Stimulated activated CD8-positive, alpha-beta memory T cell treated with anti-CD3 and anti-CD28 coated beads, Interleukin-7, amount 100 ng/mL, for 1 hour (primary cell): ENCODE data around the gene CRIP2.

ENCODE experiments used
- DNase-seq, 2 donors: peaks; one replicate each; pipeline ENCODE4 v3.0.0-alpha.2; 2020; ENCODE audit warnings: low read depth in 2 of 2

CRIP2 gene

DNA sequence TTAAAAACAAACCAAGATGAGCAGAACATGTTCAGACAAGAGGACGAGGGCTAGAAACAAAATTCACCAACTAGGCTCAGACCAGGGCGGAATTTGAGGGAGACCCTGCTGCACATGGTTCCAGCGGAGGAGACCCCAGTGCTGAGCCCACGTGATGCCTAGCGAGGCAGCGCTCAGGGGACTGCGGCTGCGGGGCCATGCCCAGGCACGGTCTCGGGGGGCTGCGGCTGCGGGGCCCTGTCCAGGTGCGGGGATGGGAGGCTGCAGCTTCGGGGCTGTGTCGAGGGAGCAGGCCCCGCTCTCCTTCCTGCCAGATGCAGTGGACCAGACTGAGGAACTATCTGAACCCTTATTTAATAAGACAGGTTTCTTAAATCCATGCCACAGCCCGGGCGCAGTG lies 12.7 kb upstream of the CRIP2 start:
- no peak for DNase-seq

DNA sequence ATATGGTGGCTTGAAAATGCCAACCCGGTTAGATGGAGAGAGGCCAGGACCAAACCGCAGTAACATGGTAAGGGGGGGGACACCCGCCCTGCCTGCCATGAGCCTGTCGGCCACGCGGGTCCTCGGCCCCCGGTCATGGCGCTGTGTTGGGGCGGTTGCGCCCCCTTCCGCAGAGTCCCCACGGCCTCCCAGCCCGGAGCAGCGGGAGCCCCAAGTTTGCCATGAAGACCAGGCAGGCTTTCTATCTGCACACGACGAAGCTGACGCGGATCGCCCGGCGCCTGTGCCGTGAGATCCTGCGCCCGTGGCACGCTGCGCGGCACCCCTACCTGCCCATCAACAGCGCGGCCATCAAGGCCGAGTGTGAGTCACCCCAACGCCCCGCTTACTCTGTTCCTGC lies 10.1 kb upstream of the CRIP2 start:
- DNase-seq, result no peak

DNA sequence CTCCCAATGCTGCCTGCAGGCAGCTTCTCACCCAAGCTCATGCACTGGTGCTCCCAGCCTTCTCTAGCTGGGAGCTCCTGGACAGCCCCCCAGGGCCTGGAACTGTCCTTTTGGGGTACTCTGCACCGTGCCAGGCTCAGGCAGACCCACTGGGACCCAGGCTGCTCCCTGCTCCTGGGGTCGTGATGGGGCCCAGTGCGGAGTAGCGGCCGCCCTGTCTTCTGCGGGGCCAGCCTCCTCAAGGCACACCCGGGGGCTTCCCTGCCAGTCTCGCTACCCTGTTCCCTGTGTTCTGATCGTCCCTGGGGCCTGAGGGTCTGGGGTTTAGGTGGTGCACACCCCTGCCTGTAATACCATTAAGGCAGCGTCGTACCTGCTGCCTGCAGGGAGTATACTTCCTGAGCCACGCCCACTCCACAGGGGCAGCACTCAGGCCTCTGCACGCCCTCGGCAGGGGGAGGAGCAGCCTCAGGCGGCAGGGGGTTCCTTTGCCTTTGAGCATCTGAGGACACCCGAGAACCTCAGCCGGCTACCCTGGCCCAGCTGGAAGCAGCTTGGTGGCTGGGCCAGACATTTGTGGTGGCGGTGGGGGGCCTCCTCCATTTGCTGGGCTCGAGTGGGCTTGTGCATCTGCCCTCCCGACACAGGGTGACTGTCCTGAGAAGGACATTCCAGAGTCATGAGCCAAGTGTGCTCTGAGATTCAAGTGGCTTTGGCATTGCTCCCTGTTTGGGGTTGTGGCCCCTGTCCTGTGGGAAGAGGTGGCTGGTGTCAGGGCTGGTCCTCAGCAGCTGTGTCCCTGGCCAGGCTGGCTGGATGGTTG lies 9.2 kb upstream of the CRIP2 start:
- no peak for DNase-seq

DNA sequence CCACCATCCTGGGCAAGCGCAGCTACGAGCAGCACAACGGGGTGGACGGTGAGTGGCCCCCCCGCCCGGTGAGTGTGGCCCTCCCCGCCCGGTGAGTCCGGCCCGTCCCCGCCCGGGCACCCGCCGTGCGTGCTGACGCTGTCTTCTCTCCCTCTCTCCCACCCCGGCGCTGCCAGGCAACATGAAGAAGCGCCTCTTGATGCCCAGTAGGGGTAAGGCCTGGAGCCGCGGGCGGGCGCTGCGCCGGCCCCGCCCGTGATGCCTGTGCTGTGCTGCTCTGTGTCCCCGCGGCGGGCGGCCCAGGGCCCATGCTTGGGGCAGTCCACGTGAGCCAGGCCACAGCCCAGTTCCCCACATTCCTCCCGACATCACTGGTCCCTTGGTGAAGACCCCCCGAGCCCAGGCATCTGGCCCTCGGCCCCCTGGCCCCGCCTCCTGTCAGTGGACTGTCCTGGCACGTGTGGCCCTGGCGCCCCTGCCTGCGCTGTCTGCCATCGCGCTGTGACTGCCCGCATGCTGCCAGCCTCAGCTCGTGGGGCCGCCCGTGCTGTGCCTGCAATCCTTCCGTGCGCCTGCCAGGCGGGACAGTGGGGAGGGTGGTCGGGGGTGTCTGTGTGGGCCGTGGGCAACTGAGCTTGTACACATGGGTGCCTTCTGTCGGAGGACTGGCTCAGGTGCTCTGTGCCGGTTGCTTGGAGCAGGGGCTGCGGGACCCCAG lies 7.9 kb upstream of the CRIP2 start:
- DNase-seq, result no peak

DNA sequence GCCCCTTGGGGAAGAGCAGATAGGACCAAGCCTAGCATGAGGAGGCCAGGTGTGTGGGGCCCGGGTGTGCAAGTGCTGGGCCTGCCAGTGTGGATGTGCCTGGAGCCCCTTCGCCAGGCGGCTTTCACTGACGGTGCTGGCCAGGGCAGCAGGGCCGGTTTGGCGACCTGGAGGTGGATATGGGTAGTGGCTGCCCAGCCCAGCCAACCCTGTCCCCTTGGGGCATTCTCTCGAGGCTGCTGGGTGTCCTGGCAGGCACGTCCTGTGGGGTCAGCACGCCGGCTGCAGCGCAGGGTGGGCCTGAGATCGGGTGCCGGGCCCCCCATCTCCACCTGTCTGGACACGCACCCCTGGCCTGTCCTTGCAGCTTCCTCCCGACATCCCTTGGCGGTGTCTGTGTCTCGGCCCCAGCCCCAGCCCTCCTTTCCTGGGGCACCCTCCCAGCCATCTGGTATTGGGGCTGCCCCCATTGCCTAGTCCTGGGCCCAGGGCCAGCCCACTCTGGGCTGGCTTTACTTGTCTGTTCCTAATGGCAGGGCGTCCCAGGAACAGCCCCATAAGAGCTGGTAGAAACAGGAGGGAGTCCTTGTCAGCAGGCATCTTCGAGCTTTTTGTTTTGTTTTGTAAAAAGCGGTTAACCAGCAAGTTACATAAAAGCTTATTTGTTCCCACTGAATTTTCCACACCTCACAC lies 7.2 kb upstream of the CRIP2 start:
- no peak for DNase-seq

DNA sequence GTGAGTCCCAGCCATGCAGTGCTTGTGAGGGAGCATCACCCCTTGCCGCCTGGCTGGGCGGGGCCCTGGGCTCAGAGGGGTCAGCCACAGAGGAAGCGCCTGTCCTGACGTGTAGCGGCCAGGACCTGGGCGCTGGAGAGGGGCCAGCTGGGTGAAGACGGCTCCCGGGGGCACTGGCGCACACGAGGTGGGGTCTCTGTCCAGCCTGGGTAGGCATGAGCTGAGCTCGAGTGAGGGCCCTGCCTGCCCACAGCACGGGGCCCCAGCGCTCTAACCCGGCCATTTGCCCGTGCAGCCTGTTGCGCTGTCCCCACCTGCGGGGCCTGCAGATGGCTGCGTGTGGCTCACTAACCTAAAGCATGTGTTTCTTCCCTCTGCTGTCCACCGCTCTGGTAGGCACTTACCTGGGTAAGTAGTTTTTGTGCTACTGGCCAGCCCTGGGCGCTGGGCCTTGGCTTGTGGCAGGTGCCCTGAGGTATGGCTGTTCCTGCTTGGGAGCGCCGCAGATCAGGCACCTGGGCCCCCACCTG lies 6.6 kb upstream of the CRIP2 start:
- DNase-seq, result no peak

DNA sequence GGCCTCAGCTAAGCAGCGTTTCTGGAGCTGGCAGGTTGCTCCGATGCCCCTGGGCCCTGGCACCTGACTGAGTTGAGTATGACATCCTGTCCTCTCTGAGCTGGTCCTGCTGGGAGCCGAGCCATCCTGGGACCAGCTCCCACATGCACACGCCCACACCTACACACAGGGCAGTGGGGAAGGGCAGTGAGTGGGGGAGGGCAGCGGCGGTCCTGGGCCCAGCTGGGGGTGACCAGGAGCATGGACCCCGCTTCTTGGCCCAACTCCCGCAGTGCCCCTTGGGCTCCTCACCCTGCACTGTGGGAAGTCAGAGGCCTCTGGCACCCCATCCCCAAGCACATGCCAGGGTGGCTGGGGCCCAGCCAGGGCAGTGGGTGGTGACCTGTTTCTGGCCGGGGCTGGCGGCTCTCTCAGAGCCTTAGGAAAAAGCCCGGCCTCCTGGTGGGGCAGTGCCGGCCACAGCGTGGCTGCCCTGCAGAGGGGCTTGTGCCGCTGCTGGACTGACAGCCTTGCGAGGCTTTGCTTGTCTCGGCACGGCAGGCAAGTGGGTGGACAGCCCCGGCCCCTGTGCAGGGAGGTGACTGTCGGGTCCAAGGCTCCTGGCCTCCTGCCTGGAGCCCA lies 5.9 kb upstream of the CRIP2 start:
- DNase-seq, result no peak

DNA sequence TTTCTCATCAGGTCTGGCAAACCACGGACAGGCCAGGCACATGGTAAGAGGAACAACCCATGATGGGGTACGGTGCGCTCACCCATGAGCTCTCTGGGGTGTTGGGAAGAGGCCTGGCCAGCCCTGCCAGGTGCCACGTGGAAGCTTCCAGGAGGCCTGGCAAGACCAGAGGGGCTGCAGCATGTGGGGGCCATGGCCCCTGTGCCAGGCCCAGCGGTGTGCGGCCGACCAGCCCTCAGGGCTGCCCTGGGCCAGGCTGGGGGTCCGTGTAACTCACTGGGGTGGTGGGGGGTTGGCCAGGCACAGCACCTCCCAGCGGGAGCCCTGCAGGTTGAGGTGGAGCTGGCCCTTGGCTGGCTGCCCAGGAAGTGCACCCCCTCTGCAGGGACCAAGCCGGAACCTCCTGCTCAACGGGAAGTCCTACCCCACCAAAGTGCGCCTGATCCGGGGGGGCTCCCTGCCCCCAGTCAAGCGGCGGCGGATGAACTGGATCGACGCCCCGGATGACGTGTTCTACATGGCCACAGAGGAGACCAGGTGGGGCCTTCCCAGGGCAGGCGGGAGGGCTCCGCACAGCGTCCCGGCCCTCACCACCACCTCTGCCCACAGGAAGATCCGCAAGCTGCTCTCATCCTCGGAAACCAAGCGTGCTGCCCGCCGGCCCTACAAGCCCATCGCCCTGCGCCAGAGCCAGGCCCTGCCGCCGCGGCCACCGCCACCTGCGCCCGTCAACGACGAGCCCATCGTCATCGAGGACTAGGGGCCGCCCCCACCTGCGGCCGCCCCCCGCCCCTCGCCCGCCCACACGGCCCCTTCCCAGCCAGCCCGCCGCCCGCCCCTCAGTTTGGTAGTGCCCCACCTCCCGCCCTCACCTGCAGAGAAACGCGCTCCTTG lies 4.9 kb upstream of the CRIP2 start:
- DNase-seq, result no peak

DNA sequence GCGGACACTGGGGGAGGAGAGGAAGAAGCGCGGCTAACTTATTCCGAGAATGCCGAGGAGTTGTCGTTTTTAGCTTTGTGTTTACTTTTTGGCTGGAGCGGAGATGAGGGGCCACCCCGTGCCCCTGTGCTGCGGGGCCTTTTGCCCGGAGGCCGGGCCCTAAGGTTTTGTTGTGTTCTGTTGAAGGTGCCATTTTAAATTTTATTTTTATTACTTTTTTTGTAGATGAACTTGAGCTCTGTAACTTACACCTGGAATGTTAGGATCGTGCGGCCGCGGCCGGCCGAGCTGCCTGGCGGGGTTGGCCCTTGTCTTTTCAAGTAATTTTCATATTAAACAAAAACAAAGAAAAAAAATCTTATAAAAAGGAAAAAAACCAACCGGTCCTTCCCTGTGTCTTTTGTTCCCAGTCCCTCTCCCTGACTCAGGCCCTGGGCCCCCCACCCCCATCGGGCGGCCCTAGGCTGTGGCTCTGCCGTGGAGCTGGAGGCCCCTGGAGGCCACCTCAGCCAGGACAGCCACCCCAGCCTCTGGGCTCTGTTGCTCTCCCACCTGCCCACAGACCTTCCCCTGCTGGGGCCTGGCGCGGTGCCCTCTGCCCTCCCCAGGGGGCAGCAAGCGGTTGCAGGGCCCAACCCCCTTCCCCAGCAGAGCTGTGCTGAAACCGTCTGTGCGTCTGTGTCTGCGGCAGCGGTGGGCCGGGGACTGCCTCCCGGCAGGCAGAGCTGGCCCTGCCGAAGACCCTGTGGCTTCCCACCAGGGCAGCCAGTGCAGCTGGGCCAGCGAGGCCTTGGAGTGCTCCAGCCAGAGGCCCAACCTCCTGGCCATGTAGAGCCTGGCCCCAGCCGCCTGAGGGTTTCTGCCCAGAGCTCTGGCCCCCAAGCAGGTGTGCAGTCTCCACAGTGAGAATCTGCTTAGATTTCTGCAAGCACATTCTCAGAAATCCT lies 4.0 kb upstream of the CRIP2 start:
- no peak for DNase-seq

DNA sequence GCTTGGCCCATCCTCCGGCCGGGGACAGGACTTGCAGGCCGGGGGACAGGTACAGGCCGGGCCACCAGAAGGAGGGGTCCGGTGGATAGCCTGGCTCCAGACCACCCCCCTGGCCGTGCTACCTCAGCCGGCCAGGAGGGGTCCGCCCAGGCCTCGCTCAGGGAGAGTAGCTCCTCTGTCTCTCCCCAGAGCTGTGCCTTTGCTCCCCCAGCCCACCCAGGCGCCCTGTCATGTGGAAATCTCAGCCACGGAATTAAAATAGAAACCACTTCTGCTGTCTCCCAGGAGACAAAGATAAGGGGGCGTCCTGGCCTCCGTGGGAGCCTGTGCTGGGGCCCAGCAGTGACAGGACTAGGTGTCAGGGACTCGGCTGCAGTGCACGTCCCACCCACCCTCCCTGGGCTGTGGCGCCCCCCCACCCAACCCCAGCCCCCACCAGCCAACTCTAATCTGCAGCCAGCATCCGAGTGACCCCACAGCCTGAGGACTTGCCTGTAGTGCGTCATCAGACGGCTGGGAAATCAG lies 3.3 kb upstream of the CRIP2 start:
- no peak for DNase-seq

DNA sequence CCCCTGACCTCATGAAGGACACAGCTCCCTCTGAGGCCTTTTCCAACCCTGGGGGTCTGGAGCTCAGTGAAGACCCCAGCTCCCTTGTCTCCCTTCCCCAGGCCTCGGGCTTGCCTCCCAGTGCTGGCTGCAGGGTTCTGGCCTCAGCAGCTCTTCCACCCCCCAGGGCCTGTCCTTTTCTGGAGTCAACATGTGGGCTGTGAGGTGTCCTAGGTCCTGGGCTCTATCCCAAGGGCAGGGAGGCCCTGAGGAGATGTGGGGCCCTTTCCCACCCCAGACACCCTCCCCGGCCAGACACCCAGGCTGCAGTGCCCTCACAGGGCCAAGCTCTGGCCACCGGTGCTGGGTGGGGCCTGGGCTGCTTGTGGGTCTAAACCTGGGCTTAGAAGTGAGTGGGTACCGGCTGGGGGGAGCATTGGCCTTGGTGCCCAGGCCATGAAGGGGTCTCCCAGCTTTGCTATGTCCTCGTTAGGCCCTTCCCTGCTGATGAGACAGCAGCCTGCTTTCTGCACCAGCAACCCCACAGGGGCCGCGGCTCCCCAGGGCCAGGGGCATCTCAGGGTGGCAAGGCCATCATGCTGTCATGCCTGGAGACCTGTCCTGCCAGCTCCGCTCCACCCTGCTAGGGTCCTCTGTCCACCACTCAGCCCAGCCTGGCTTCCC lies 2.7 kb upstream of the CRIP2 start:
- DNase-seq, result no peak

DNA sequence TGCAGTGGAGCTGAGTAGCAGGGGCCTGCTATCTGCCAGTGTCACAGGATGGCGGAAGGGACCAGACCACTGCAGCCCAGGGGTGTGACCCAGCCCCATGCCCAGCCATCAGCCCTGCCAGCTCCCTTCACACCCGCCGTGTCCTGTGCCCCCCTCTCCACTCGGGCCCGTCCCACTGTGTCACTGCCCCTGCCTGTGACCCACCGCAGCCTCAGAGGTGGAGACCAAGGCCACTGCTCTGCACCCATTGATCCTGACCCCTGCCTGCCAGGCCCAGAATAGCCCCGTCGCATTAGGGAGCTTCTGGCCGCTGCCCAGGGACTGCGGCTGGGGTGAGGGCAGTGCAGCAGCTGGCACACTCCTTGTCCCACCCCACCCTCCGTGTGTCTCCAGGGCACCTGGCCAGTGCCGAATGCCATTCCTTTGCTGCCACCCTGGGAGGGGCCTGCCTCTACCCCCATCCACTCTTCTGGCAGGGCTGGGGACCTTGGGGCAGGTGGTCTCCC lies 2.1 kb upstream of the CRIP2 start:
- no peak for DNase-seq

DNA sequence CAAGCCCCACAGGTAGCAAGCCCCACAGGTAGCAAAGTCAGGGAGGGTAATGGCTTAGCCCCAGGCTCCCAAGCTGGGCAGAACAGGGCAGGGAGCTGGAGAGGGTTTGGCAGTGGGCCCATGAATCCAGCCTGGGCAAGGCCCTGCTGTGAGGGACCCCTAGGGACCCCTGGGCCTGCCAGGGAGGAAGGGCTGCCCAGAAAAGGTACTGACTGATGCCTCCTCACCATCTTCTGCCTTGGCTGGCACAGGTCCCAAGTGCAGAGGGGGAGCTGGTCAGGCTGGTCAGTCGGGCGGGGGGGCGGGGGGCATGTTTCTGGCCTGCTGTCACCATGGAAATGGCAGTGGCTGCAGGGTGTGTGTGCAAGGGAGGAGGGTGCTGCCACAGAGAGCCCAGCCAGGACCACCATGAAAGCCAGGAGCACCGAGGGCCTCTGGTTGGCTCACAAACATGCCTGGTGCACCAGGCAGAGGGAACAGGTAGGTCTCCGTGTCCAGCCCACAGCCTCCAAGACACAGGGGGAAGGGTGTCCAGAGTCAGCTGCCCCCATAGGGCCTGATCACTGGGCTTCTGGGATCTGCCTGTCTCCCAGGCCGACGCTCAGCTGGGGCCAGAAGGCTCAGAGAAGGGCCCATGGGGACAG lies 1.5 kb upstream of the CRIP2 start:
- no peak for DNase-seq

DNA sequence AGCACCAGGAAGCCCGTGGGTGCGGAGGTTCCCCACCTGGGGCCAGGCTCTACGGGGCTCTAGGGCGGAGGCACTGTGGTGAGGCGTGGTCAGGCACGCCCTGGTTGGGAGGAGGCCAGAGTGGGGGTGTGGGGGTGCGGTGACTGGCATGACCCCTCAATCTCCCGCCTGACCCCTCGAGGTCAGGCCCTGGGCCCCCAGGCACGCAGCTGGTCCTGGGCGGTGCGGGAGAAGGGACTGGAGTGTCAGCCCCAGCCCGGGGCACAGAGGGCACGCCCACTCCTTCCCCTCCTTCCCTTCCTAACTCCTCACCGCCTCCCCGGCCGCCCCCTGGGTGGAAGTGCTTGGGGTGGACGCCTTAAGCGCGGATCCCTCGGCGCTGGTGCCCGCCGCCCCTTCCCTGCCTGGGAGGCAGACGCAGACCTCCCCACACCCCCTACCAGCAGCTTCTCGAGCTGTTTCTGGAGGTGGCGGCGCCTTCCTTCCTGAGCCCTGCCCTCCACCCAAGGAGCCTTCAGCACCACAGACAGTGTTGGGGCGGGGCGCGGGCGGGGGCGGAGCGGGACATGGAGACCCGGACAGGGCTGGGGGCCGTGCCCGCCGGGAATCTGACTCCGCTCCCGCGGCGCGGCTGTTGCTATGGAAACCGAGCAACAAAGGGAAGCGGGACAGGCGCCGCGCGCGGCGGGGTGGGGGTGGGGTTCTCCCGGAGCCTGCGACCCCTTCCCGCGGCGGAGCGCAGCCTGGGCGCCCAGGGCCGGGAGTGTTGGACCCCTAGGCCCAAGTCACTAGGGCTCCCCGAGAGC lies 741 bp upstream of the CRIP2 start:
- peak in 1 of 2 donors; percentile 56 for DNase-seq

DNA sequence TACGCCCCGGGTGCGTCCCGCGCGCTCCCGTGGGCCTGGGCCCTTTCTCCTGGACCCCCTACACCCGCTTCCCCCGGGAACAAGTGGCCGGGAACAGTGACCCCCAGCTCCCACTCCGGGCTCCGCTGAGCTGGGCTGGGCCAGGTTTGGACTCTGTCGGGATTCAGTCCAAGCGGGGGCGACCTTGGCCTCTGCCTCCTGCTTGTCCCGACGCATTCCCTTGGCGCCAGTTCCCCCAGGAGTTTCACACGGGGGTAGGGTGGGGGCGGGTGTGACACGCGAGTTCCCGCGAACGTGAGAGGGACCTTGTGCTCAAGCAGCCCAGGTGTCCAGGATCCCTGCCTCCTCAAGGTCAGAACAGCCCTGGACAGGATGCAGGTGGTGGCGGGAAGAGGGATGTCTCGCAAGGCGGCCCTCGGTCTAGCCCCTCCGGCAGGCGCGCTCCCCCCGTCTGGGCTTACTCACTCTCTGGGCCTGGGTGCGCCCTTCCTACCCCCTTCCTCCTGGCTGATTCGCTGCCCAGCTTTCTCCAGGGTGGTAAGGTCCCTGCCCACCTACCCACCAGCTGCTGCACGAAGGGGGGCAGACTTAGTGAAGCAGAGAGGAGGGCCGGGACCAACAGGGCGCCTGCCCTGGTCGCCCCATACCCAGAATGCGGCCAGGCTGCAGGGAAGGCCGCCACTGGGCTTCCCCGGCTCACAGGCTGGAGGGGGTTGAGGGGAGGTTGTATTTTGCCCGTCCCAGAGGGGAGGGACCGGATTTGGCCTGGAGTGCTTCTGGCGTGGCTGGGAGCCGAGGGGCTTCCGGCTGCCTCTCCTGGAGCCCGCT lies 862 bp downstream of the CRIP2 start:
- no peak for DNase-seq

DNA sequence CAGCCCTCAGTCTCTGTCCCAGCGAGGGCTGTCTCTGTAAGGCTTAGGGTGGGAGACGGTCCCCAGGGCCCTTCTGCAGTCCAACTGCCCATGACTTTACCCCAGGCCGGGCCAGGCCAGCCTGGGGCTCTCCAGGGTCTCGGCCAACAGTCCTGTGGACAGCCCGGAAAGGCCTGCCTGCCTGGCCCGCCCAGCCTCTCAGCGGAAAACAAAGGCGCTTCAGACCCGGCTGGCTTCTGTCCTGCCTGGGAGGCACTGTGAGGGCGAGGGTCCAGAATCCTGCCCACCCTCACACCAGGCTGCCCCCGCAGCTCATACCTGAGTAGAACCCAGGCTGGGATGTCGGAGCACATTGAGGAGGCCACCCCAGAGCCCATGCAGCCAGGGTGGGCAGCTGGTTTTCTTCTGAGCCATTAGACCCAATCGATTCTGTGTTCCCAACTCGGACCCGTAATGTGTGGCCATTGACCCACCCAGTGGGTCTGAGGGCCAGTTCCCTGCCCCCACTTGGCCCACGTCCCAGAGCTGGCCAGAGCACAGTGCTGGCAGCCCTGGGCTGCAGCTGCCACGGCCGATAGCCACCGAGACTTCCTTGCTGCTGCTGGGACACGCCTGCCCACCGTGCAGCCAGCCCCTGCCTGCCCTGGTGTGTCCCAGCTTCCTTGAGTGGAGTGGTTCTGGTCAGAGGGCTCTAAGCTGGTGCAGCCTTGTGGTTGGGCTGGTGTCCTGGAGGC lies 1.6 kb downstream of the CRIP2 start:
- no peak for DNase-seq
